GOT3 (cell line): ENCODE data around the gene ZIM2.

Experiments used
- DNase-seq: peaks from one replicate; lab custom pipeline; 2025; ENCODE audit warnings: mixed read lengths; lab: John Stamatoyannopoulos, UW

Gene ZIM2

DNA sequence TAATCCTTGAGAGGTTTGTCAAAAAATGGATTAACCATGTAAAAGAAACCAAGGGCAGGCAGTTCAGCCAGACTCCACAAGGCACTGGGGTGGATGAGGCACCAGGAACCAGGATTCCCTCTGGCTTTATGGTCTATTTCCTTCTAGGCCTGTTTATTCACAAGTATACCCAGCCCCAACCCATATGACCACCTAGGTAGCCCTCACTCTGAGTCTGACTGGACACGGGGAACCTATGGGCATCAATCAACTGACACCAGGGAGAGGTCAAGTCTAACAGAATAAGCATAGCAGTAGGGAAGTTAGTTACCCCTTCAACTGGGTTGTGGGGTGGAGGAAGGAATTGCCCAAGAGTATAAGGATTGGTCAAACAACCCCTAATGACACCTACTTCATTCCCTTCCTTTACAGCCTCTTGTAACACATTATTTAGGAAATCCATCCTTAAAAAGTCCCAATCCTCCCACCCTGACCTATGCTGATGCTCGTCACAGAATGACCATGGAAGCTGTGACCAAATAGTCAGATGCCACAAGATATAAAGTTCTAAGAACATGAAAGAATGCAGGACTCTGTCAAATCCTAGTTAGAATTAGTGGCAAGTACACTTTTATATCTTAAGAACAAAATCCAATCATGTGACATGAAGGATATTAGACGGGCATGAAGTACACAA lies 31.7 kb downstream of the ZIM2 start:
- no peak for DNase-seq

DNA sequence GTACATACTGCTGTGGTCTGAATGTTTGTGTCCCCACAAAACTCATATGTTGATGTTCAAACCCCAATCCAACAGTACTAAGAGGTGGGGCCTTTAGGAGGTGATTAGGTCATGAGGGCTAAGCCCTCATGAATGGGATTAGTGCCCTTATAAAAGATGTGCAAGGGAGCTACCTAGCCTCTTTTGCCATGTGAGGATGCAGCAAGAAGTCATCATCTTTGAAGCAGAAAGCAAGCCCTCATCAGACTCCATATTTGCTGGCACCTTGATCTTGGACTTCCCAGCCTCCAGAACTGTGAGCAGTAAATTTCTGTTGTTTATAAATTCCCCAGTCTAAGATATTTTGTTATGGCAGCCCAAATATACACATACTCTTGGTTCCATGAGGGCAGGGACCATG lies 33.9 kb downstream of the ZIM2 start:
- DNase-seq, result no peak

DNA sequence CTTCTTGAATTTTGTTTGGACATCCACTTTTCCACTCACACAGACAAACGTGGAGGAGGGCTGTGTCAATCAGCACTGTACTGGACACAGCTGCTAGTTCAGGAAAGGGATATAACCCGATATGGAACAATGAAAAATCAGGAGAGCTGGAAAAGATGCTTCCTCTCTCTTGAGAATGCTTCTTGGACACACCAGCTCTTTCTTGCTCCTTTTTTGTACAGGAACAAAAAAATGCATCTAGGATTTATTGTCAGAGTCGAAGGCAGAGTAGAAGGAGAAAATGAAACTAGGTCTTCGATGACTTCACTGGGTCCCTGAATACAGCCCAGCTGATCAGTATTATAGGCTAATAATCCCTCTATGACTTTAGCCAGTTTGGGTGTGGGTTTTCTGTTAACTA lies 62.2 kb downstream of the ZIM2 start:
- no peak for DNase-seq

DNA sequence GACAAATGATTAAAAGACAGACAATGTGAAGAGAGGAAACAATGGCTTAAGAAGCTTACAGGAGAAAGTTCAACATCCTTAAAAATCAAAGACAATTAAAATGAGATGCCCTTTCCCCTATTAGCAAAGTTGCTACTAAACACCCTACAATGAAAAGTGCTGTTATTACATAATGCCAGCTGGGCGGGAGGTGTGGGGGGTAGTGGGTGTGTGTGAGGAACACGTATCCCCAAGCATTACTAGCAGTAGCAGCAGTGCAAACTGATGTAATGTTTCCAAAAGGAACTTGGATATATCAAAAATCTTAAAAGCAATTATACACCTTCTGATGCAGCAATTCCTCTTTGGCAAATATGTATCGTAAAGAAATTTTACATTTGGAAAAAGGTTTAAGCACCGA lies 70.9 kb downstream of the ZIM2 start:
- DNase-seq, result no peak

DNA sequence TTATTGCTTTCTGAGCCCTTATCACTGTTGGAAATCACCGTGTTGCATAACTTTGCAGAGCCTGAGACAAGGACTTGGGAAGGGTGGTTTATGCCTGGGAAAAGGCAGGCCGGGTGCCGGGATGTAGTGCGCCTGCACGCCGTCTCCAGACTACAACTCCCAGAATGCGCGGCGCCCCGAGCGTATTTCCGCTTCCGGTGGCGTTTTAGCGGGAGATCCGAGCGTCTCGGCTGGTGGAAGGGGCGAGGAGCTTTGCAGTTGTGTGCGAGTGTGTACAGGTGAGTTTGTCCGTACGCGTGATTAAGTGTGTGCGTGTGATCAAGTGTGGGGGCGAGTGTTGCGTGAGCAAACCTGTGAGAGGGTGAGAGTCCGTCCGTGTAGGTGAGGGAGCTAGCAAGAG lies 75.4 kb downstream of the ZIM2 start:
- DNase-seq, result no peak

DNA sequence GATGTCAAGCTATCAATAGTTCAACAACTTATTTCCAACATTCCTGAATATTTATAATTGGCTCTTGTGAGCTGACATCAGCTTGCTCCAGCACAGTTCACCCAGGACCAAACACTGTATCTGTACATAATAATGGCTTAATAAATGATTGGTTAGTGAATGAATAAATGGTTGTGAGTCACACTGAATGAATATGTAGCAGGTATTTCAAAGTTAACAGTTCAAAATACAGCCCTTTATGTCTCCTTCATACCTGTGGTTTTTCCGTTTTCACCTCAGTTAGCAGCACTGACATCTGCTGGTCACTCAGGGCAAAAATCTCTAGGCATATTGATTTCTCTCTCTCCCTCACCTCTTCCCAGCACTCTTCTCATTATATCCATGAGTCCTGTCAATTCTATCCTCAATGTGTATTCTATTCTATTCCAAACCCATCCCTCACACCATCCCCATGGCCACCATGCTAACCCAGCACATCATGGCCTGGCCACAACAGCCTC lies 76.3 kb downstream of the ZIM2 start:
- DNase-seq, result no peak

DNA sequence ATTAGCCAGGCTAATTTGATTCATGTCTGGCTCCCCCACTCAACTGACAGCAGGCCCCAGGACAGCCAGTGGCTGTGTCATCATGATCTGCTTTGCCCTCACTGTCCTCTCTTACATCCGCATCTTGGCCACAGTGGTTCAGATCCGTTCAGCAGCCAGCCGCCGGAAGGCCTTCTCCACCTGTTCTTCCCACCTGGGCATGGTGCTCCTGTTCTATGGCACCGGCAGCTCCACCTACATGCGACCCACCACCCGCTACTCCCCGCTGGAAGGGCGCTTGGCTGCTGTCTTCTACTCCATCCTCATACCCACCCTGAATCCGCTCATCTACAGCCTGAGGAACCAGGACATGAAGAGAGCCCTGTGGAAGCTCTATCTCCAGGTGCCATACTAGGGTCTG lies 79.7 kb downstream of the ZIM2 start:
- no peak for DNase-seq

DNA sequence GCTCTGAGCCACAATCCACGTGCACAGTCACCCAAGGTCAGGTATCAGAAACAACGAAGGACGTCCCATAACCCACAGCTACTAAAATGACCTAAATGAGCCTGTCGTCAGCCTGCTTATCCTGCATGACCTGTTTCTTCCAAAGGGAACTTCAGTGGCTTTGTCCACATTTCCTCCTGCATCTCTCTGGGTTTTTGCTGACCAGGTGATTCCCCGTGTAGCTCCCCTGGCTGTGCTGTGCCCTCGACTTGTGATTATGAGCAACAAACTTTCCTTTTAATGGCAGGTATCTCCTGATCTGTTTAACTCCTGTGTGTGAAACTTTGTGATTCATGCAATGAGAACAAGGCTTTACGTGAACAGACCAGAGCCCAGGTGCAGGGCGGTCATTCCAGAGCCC lies 81.0 kb downstream of the ZIM2 start:
- DNase-seq, result no peak

DNA sequence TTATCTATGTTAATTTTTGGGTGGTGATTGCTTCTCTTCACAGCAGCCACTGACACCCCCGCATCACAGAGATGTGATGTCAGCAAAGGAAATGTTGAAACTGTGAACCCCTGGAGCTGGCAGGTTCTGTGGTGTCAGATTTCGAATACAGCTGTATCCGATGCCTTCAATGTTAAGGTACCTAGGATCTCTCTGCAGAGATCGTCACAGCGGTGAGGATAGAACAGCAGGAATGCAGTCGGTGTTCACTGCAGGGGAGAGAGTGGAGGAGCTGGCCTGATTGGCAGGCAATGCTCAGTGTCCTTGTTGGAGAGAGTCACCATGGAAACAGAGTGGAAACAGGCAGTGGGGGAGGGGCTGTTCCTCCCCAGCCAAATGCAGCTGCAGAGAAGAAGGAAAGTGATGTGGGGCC lies 89.4 kb downstream of the ZIM2 start:
- no peak for DNase-seq

DNA sequence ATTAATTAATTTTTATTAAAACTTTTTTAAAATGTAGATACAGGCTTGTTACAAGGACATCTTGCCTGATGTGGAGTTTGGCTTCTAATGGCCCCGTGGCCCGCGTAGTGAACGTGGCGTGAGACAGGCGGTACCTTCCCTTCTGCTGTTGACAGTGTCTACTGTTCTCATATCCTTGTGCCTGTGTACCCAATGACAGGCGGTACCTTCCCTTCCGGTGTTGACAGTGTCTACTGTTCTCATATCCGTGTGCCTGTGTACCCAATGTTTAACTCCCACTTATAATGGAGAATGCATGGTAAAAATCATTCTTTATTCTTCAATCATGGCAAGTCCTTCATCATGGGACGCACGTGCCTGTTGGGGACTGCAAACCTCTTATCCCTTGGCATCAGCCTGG lies 89.9 kb downstream of the ZIM2 start:
- DNase-seq, result no peak

DNA sequence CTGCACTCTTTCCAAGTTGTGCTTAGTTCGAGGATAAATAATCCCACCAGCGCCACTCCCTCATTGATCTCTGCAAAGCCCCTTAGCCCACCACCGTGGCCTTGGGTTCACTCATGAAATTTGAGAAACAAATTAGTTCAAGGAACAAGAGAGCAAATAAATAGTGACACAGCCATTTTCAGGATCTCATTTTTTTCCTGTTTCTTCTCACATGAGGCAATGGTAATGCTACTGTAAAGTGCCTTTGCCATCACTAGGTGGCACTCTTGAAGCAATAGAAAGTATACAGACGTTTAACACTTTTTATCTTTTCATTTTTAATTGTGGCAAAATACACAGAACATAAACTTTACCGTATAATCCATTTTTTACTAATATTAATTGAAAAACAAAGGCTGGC lies 92.1 kb downstream of the ZIM2 start:
- DNase-seq, result no peak

DNA sequence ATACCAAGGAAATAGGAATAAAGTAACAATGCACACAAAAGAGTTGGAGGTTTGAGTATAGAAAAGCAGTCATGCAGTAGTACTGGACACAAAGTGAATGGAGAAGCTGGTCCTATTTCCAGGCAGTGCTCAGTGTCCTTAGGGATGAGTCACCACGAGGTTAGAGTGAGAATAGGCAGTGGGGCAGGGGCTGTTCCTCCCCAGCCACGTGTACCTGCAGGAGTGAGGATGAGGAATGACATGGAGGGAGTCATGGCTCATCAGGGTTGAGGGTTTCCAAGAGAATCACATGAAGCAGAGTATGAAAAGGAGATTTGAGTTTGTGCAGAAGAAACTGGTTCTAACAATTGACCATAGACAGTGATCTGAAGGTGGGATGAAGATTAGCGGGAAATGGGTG lies 94.2 kb downstream of the ZIM2 start:
- DNase-seq, result no peak

DNA sequence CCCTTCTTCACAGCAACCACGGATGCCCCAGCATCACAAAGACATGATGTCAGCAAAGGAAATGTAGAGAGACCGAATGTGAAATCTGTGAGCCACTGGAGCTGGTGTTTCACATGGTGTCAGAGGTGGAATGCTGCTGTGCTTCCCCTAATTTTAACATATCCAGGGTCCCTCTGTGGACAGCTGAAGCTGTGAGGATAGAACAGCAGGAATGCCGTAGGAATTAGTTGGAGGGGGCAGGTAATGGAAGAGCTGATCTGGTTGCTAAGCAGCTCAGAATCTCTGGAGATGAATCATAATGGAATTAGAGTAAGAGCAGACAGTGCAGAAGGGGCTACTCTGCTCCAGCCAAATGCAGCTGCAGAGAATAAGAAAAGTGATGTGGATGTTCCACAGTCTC lies 100.0 kb downstream of the ZIM2 start:
- no peak for DNase-seq

DNA sequence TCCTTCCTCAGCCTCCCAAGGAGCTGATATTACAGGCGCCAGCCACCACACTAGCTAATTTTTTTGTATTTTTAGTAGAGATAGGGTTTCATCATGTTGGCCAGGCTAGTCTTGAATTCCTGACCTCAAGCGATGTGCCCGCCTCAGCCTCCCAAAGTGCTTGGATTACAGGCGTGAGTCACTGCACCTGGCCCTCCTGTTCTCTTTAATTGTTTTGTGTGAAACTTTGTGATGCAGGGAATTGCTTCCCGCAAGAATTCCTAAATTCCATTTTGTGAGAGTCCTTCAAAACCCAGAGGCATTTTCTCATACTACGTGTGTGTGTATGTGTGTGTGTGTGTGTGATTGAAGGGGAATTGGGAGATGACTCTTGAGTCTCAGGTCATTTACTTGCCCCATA lies 104.0 kb downstream of the ZIM2 start:
- no peak for DNase-seq

DNA sequence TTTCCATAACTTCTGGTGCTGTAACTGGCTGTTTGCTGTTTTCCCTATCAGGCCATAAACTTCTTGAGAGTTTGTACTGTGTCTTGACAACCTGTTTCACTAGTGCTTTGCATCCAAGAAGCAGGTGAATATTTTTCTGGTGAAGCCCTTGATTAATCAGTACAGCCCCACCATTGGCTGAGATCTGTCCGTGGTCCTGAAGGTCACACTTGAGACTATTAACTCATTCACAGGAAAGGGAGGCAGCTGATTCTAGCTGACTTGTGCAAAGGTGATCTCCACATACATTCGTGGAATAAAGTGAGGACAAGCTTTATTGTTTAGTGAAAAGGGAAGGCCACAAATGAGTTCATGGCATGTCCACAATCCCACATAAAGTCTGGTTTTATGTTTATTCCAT lies 107.5 kb downstream of the ZIM2 start:
- DNase-seq, result no peak

DNA sequence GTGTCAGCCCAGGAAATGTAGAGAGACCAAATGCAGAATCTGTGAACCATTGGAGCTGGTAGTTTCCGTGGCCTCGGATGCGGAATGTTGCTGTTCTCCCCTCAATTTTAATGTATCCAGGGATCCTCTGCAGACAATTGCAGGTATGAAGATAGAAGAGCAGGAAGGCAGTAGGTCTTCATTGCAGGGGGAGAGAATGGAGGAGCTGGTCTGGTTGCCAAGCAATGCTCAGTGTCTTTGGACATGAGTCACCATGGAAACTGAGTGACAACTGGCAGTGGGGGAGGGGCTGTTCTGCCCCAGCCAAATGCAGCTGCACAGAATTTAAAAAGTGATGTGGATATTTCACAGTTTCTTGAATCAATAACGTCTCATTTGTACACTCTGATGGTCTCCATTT lies 112.8 kb downstream of the ZIM2 start:
- no peak for DNase-seq

DNA sequence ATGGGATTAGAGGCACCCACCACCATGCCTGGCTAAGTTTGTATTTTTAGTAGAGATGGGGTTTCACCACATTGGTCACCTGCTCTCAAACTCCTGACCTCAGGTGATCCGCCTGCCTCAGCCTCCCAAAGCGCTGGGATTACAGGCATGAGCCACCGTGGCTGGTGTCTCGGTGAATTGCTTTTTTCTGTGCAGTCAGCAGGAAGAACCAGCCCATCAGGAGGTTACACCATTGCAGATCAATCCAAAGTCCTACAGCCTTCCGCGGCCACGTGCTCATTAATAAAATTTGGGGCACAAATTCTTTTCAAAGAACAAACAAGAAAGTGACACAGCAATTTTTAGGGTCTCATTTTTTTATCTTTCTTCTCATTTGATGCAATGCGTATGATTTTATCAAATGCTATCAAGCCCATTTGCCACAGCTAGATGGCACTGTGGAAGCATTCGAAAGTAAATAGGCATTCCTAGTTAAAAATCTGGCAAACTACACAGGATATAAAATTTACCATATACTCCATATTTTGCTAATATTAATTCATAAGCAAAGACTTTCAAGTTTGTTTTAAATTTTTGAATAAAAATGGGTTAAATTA lies 114.6 kb downstream of the ZIM2 start:
- no peak for DNase-seq
